K562 (cell line): ENCODE results near the gene NCCRP1. TPM values are rescaled to one million over a fixed set of nuclear protein-coding genes. Genes with fewer than 3 reads are reported as not detected.

Experiments used
- ATAC-seq: fragments of 200-7000 bp; cut with Tn5 transposase; 3 replicates; pipeline ENCODE4 v1.9.1; 2020; ENCODE audit warnings: moderate library complexity
- BruUV-seq: library from RNA; stranded (reverse); fragments of 400-500 nt; replicated peaks from 2 replicates; lab custom pipeline; 2021; lab: Mats Ljungman, UMichigan
- CTCF ChIA-PET: fragments of 300-600 bp; formaldehyde crosslinking; extraction: SDS; loops from one replicate; lab custom pipeline; 2021; ENCODE audit warnings: low intra/inter-chr PET ratio; lab: Yijun Ruan, JAX
- POLR2A ChIA-PET: fragments of 300-600, 350-650 bp; sonication (Branson Sonifier 250); formaldehyde crosslinking; extraction: SDS; loops from one replicate; lab custom pipeline; 2021; ENCODE audit warnings: antibody characterized with exemption, inconsistent platforms; lab: Yijun Ruan, JAX
- DNase-seq, 4 experiments: peaks; one replicate each; pipeline versions ENCODE4 v3.0.0 to v3.0.0-alpha.2; 2011 to 2018; ENCODE audit warnings: low spot score in 3 of 4, mixed read lengths in 3 of 4; ENCODE audit errors: extremely low read depth in 1 of 4
- FAIRE-seq: peaks from 2 replicates; lab custom pipeline; 2011; peaks lifted over from hg19 to GRCh38; lab: Jason Lieb, UNC
- H2AFZ ChIP-seq: 2 replicates; pipeline ENCODE4 v1.6.0; 2011; ENCODE audit warnings: low read depth, low read length, control low read depth, inconsistent platforms
- H3K27ac ChIP-seq: fragments of 200-600 bp; 3 replicates; pipeline ENCODE4 v1.8.0; 2011; ENCODE audit warnings: low read depth, mild to moderate bottlenecking, control low read depth, inconsistent platforms, low read length, moderate library complexity, mixed read lengths; ENCODE audit errors: extremely low read depth
- H3K27me3 ChIP-seq, 2 experiments: fragments of 300-600 bp in 1 of 2; 2 replicates in 1 of 2; 3 replicates in 1 of 2; pipeline versions ENCODE4 v1.6.0 to v1.8.0; 2011; ENCODE audit warnings: inconsistent platforms in 2 of 2, low read length in 2 of 2, mild to moderate bottlenecking in 1 of 2, mixed read lengths in 1 of 2, moderate library complexity in 1 of 2; ENCODE audit not compliant: control insufficient read depth in 2 of 2, insufficient read depth in 2 of 2
- H3K36me3 ChIP-seq: fragments of 300-600 bp; 3 replicates; pipeline ENCODE4 v1.8.0; 2011; ENCODE audit warnings: mild to moderate bottlenecking, low read length, inconsistent platforms; ENCODE audit not compliant: control insufficient read depth, insufficient read depth
- H3K4me1 ChIP-seq, 2 experiments: fragments of 200-600 bp in 1 of 2; replicated peaks in 1 of 2; 2 replicates in 1 of 2; 3 replicates in 1 of 2; pipeline versions ENCODE4 v1.5.1 to v1.8.0; 2011; ENCODE audit warnings: inconsistent platforms in 2 of 2, low read length in 2 of 2, mild to moderate bottlenecking in 1 of 2, mixed read lengths in 1 of 2, moderate library complexity in 1 of 2; ENCODE audit not compliant: control insufficient read depth in 2 of 2, insufficient read depth in 2 of 2
- H3K4me2 ChIP-seq: 2 replicates; pipeline ENCODE4 v1.6.1; 2011; ENCODE audit warnings: low read length, control low read depth, inconsistent platforms, mixed read lengths; ENCODE audit not compliant: insufficient read depth
- H3K4me3 ChIP-seq: fragments of 200-600 bp; sonication (generic), shearing (Covaris generic); 2 replicates; pipeline ENCODE4 v1.5.1; 2016; ENCODE audit warnings: control low read depth, inconsistent platforms
- H3K79me2 ChIP-seq: fragments of 200-600 bp; 3 replicates; pipeline ENCODE4 v1.8.0; 2011; ENCODE audit warnings: low read length, inconsistent platforms; ENCODE audit not compliant: control insufficient read depth, insufficient read depth
- H3K9ac ChIP-seq, 2 experiments: 2 replicates each; pipeline versions ENCODE4 v1.6.0 to v1.6.1; 2011; ENCODE audit warnings: low read depth in 2 of 2, low read length in 2 of 2, control low read depth in 1 of 2, inconsistent platforms in 1 of 2, mild to moderate bottlenecking in 1 of 2, mixed read lengths in 1 of 2; ENCODE audit not compliant: insufficient read depth in 1 of 2
- H3K9me1 ChIP-seq: one replicate; pipeline ENCODE4 v1.6.0; 2011; ENCODE audit warnings: inconsistent platforms, mild to moderate bottlenecking, low read length, moderate library complexity; ENCODE audit not compliant: control insufficient read depth, insufficient read depth
- H3K9me3 ChIP-seq: replicated peaks from 2 replicates; pipeline ENCODE4 v1.5.1; 2011; ENCODE audit warnings: low read depth, low read length, inconsistent platforms; ENCODE audit not compliant: control insufficient read depth, insufficient read depth
- H4K20me1 ChIP-seq: replicated peaks from 2 replicates; pipeline ENCODE4 v1.6.1; 2011; ENCODE audit warnings: low read length, inconsistent platforms, mixed read lengths; ENCODE audit not compliant: control insufficient read depth, insufficient read depth
- CBX2 ChIP-seq: fragments of 200-600 bp; sonication (generic); IDR thresholded peaks from one replicate; pipeline ENCODE4 v1.6.1; 2012; ENCODE audit warnings: mild to moderate bottlenecking, low read length, inconsistent platforms; ENCODE audit not compliant: insufficient read depth, poor library complexity, severe bottlenecking
- CCAR2 ChIP-seq: fragments of 200-400 bp; formaldehyde crosslinking; IDR thresholded peaks from 2 replicates; pipeline ENCODE4 v1.6.1; 2017; ENCODE audit warnings: mild to moderate bottlenecking, low read depth, low read length
- CREBBP ChIP-seq: IDR thresholded peaks from one replicate; pipeline ENCODE4 v1.6.1; 2012; ENCODE audit warnings: low read depth, mild to moderate bottlenecking, control low read depth, inconsistent platforms, low read length
- EWSR1 ChIP-seq: fragments of 450-650 bp; IDR thresholded peaks from 2 replicates; pipeline ENCODE4 v1.6.1; 2018; ENCODE audit warnings: borderline replicate concordance, mild to moderate bottlenecking, low read depth, moderate library complexity; ENCODE audit not compliant: partially characterized antibody
- GTF3C2 ChIP-seq: IDR thresholded peaks from 3 replicates; pipeline ENCODE4 v1.6.1; 2011; ENCODE audit warnings: borderline replicate concordance, mild to moderate bottlenecking, moderate library complexity; ENCODE audit not compliant: insufficient read length; ENCODE audit errors: extremely low read depth
- MCM3 ChIP-seq: fragments of 450-650 bp; IDR thresholded peaks from 2 replicates; pipeline ENCODE4 v1.6.1; 2016
- SIRT6 ChIP-seq: IDR thresholded peaks from one replicate; pipeline ENCODE4 v1.6.1; 2012; ENCODE audit warnings: low read depth, mild to moderate bottlenecking, control low read depth, inconsistent platforms, low read length, moderate library complexity
- ZC3H11A ChIP-seq: IDR thresholded peaks from 2 replicates; pipeline ENCODE4 v1.6.1; 2012; ENCODE audit warnings: low read depth, low read length, improper control_type of control experiment
- WGBS: fragments of 100-300 bp; shearing (Covaris generic); methylation state at CpG from one replicate; pipeline ENCODE4 v1.1.6; 2016; ENCODE audit warnings: low coverage, mixed read lengths; ENCODE audit not compliant: insufficient coverage; ENCODE audit errors: missing lambda C conversion rate; 5-methylcytosine and 5-hydroxymethylcytosine counted together
- in situ Hi-C: fragments of 300-500 bp; cut with MboI; formaldehyde crosslinking; loops from 4 replicates; pipeline ENCODE4 v1.15.0; 2018; ENCODE audit warnings: inconsistent platforms, mixed read lengths
- intact Hi-C: fragments of 100-400 bp; cut with micrococcal nuclease; formaldehyde crosslinking; loops from 2 replicates; pipeline ENCODE4 v1.14.2; 2022
- polyA plus RNA-seq, 8 experiments: library from polyadenylated mRNA; depleted of rRNA in 4 of 8; stranded (reverse) in 5 of 8; unstranded in 3 of 8; fragments of >200 nt; fragmentation: Nextera tagmentation in 2 of 8; fragmentation: Illumina TruSeq in 1 of 8; extraction: Ambion mirVana in 2 of 8; extraction: Trizol in 1 of 8; gene quantifications; 2 replicates each; pipeline versions ENCODE4 v1.2.1 to v1.2.3, GENCODE V29; 2011 to 2014; ENCODE audit warnings: inconsistent platforms in 1 of 8, missing spikeins in 1 of 8
- total RNA-seq, 7 experiments: library from RNA; depleted of rRNA in 6 of 7; stranded (reverse); fragments of >200 nt in 6 of 7; fragmentation: Illumina TruSeq in 2 of 7; extraction: Trizol in 2 of 7; gene quantifications; 2 replicates each; pipeline versions ENCODE4 v1.2.1 to v1.2.3, GENCODE V29; 2011 to 2021; ENCODE audit warnings: low replicate concordance in 1 of 7
- TF ChIP-seq, protein P1 (sequence below): fragments of 450-650 bp; IDR thresholded peaks from 2 replicates; pipeline ENCODE4 v1.6.1; 2017; ENCODE audit warnings: antibody characterized with exemption

Gene NCCRP1
- total and polyA plus RNA-seq, 9 of the 15 experiments (the other 6 are each of a cell fraction or from before 2014, with no cell fraction given): 0.05 TPM; not detected in 8

- peaks cover 0 to 25% of the 10 kb centered on the region in 2 experiments; a peak in 2 of 5 replicates for H3K4me1 ChIP-seq
- ATAC-seq (no peak), DNase-seq (no peak), FAIRE-seq (no peak)
- CTCF ChIA-PET: no interaction called here
- H3K9ac ChIP-seq: no peak overlapping the region
- no TSS peak for BruUV-seq
- H3K27me3 ChIP-seq: no peaks in the 10 kb centered on the region
- H3K27ac ChIP-seq: no peak overlapping the region
- POLR2A ChIA-PET: no interaction called here
- H3K4me3 ChIP-seq: no peak overlapping the region
- H2AFZ ChIP-seq: no peak overlapping the region
- no peaks in the 10 kb centered on the region for H3K9me1 ChIP-seq
- intact Hi-C loops: no loop called here
- peaks cover 14% of the 10 kb centered on the region; the same call in 1 of the 2 replicates for H4K20me1 ChIP-seq
- H3K79me2 ChIP-seq: peaks cover 10% of the 10 kb centered on the region; the same call in 2 of the 3 replicates
- TF ChIP-seq MCM3 (no peak), SIRT6 (no peak), ZC3H11A (no peak), CCAR2 (no peak), CREBBP (no peak), EWSR1 (no peak), GTF3C2 (no peak), CBX2 (no peak)
- TF ChIP-seq, protein P1, sequence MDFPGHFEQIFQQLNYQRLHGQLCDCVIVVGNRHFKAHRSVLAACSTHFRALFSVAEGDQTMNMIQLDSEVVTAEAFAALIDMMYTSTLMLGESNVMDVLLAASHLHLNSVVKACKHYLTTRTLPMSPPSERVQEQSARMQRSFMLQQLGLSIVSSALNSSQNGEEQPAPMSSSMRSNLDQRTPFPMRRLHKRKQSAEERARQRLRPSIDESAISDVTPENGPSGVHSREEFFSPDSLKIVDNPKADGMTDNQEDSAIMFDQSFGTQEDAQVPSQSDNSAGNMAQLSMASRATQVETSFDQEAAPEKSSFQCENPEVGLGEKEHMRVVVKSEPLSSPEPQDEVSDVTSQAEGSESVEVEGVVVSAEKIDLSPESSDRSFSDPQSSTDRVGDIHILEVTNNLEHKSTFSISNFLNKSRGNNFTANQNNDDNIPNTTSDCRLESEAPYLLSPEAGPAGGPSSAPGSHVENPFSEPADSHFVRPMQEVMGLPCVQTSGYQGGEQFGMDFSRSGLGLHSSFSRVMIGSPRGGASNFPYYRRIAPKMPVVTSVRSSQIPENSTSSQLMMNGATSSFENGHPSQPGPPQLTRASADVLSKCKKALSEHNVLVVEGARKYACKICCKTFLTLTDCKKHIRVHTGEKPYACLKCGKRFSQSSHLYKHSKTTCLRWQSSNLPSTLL: no peak
- no peaks in the 10 kb centered on the region for H3K9me3 ChIP-seq
- H3K4me2 ChIP-seq: no peak overlapping the region
- in situ Hi-C loops: no loop called here
- WGBS: 82% methylated on average over 19 of the region's 23 CpGs
- peaks cover 22% of the 10 kb centered on the region; the same call in 1 of the 3 replicates for H3K36me3 ChIP-seq
Observed at GRCh38 chr19:39168258-39169142, 28.3 kb upstream of the NCCRP1 start.
